Globus pallidus (tissue), 1 donor: ENCODE data around the gene NEK7.
"Not testable (repeated sequence)": the region's sequence is repeated elsewhere in the genome, so short reads cannot be mapped to it uniquely, and the experiment has no call there.

Experiments used
- DNase-seq: peaks from one replicate; pipeline ENCODE4 v3.0.0-alpha.2; 2015; ENCODE audit warnings: low spot score

Gene NEK7

GRCh38 chr1:198156745-198157240, at the start of gene NEK7:
Gene NEK7, plus strand, starts transcription at chr1:198156998. Its CDS starts 75,583 bp downstream, at chr1:198232581.
- peak; percentile 84 for DNase-seq

GRCh38 chr1:198107091-198107501, 49.7 kb upstream of the NEK7 start:
- DNase-seq = no peak

- no peak for DNase-seq
These were observed 48.0 kb upstream of the NEK7 start for GRCh38 chr1:198108636-198109370.

GRCh38 chr1:198109371-198109715, 47.5 kb upstream of the NEK7 start:
- DNase-seq = no peak

- DNase-seq = no peak
These were observed 43.5 kb upstream of the NEK7 start for GRCh38 chr1:198113342-198113750.

- DNase-seq = no peak
These were observed 40.7 kb upstream of the NEK7 start for GRCh38 chr1:198116069-198116468.

- no peak for DNase-seq
These were observed 40.3 kb upstream of the NEK7 start for GRCh38 chr1:198116469-198116868.

- DNase-seq = no peak
These were observed 39.5 kb upstream of the NEK7 start for GRCh38 chr1:198117267-198117666.

GRCh38 chr1:198118134-198118533, 38.7 kb upstream of the NEK7 start:
- DNase-seq = peak; percentile 12

- DNase-seq = no peak
These were observed 36.9 kb upstream of the NEK7 start for GRCh38 chr1:198119906-198120305.

GRCh38 chr1:198121056-198121826, 35.6 kb upstream of the NEK7 start:
- DNase-seq = no peak

GRCh38 chr1:198122693-198123092, 34.1 kb upstream of the NEK7 start:
- DNase-seq = no peak

- no peak for DNase-seq
These were observed 33.7 kb upstream of the NEK7 start for GRCh38 chr1:198123133-198123532.

- no peak for DNase-seq
These were observed 32.1 kb upstream of the NEK7 start for GRCh38 chr1:198124673-198125072.

GRCh38 chr1:198125995-198126735, 30.6 kb upstream of the NEK7 start:
- no peak for DNase-seq

GRCh38 chr1:198128533-198128932, 28.3 kb upstream of the NEK7 start:
- no peak for DNase-seq

GRCh38 chr1:198130053-198130452, 26.7 kb upstream of the NEK7 start:
- DNase-seq = not testable (repeated sequence)

- DNase-seq = no peak
These were observed 24.6 kb upstream of the NEK7 start for GRCh38 chr1:198132060-198132781.

GRCh38 chr1:198134252-198134651, 22.5 kb upstream of the NEK7 start:
- no peak for DNase-seq

- DNase-seq = no peak
These were observed 21.4 kb upstream of the NEK7 start for GRCh38 chr1:198135366-198135765.

- DNase-seq = no peak
These were observed 15.0 kb upstream of the NEK7 start for GRCh38 chr1:198141668-198142351.
